GM18508 (cell line): ENCODE data around the gene ATP9B.
"Not testable (repeated sequence)": the region's sequence is repeated elsewhere in the genome, so short reads cannot be mapped to it uniquely, and the experiment has no call there.

Experiments
- ATAC-seq: cut with Tn5 transposase; IDR thresholded peaks from one replicate; pipeline ENCODE4 v1.9.1; 2021; ENCODE audit warnings: moderate number of reproducible peaks; ENCODE audit not compliant: insufficient read depth, unreplicated experiment

The ATP9B gene

GRCh38 chr18:79275461-79275860, 206.3 kb downstream of the ATP9B start:
- no peak for ATAC-seq

GRCh38 chr18:79275992-79276391, 206.8 kb downstream of the ATP9B start:
- peak; percentile 56 for ATAC-seq

DNA sequence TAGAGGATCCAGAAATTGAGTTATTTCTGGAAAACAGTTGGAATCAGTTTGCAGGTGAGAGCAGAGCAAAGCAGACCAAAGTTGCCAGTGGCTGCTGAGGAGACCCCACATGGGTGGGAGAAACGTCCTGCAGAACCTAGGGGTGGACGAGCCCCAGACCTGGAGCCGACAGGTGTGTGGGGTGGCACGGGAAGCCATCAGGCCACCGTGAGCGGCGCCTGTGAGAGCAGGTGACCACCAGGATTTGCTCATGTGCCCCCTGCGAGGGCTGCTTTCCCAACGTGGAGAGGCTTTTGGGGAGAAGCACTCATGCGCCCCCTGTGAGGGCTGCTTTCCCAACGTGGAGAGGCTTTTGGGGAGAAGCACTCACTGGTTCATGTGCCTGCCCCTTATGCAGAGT, 209.7 kb downstream of the ATP9B start:
- ATAC-seq, result no peak

GRCh38 chr18:79283131-79283810, 214.1 kb downstream of the ATP9B start:
- no peak for ATAC-seq

- ATAC-seq, result no peak
These were observed 214.7 kb downstream of the ATP9B start for GRCh38 chr18:79283929-79284328.

DNA sequence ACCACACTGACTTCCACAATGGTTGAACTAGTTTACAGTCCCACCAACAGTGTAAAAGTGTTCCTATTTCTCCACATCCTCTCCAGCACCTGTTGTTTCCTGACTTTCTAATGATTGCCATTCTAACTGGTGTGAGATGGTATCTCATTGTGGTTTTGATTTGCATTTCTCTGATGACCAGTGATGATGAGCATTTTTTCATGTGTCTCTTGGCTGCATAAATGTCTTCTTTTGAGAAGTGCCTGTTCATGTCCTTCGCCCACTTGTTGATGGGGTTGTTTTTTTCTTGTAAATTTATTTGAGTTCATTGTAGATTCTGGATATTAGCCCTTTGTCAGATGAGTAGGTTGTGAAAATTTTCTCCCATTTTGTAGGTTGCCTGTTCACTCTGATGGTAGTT, 216.0 kb downstream of the ATP9B start:
- not testable (repeated sequence) for ATAC-seq

- ATAC-seq, result not testable (repeated sequence)
These were observed 221.2 kb downstream of the ATP9B start for GRCh38 chr18:79290409-79290808.

- no peak for ATAC-seq
These were observed 221.7 kb downstream of the ATP9B start for GRCh38 chr18:79290876-79291275.

- no peak for ATAC-seq
These were observed 225.0 kb downstream of the ATP9B start for GRCh38 chr18:79294235-79294634.

- no peak for ATAC-seq
These were observed 230.1 kb downstream of the ATP9B start for GRCh38 chr18:79299272-79299671.

DNA sequence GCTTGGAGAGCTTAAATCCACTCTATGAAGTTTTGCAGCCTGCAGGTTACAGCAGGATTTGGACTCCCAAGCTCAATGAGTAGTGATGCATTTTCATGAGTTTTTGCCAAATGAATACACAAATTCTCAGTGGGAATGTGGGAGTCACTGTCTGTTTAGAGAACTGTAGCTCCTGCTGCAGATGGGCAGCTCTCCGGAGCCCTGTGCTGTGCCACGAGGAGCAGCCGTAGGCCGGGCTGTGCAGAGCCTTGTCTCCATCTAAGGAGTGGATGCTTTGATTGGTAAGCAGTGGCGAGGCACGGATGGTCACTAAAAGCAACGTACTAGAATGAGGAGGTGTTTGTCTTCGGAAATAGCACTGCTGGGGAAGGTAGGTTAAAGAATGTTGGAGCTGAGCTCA, 230.5 kb downstream of the ATP9B start:
- no peak for ATAC-seq

- no peak for ATAC-seq
These were observed 231.2 kb downstream of the ATP9B start for GRCh38 chr18:79300413-79300812.

- no peak for ATAC-seq
These were observed 232.9 kb downstream of the ATP9B start for GRCh38 chr18:79302120-79302519.

GRCh38 chr18:79305911-79306310, 236.7 kb downstream of the ATP9B start:
- ATAC-seq, result no peak

DNA sequence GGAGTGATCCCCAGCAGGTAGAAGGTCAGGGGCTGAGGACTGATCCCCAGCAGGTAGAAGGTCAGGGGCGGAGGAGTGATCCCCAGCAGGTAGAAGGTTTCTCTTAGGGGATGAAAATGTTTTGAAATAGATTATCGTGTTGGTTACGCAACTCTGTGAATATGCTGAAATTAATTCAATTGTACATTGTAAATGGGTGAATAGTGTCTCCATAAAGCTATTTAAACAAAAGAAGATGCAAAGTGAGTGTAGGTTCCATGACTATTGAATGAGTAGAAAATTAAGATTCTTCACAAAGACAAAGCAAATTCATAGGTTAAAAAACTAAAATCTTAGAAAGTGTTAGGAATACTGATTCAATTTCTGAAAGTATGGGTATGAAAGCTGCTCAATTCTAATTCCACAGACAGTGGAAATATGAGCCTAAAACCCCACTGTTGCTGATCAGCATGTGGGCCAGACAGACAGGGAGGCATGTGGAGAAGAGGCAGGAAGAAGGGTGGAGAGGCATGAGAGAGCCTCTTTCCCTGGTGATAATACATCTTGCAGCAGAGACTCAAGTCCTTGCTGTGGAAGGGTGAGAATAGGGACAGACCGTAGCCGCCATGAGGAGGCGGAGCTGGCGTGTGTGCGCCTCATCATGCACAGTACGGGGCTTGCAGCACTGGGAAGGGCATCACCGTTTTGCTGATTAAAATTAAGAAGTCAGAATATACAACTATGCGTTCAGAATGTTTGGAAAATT, 240.6 kb downstream of the ATP9B start:
- no peak for ATAC-seq

GRCh38 chr18:79314838-79315388, 245.7 kb downstream of the ATP9B start:
- ATAC-seq, result no peak

GRCh38 chr18:79315596-79315995, 246.4 kb downstream of the ATP9B start:
- no peak for ATAC-seq

DNA sequence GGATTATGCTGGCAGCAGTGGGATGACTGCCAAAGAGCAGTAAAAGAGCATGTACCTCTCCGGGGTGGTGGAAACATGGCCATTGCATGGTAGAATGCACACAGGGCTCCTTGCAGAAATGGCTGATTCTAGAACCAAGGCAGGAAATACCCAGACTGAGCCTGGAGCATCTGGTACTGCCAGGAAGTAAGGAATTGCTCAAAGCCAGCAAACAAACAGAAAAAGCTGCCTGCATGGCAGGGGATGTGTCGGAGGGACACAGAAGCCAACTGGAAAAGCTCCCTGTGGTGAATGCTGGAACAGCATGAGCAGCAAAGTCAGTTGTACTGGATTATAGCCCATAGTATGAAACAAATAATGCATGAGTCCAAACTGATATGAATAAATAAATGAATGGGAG, 248.5 kb downstream of the ATP9B start:
- ATAC-seq, result no peak

DNA sequence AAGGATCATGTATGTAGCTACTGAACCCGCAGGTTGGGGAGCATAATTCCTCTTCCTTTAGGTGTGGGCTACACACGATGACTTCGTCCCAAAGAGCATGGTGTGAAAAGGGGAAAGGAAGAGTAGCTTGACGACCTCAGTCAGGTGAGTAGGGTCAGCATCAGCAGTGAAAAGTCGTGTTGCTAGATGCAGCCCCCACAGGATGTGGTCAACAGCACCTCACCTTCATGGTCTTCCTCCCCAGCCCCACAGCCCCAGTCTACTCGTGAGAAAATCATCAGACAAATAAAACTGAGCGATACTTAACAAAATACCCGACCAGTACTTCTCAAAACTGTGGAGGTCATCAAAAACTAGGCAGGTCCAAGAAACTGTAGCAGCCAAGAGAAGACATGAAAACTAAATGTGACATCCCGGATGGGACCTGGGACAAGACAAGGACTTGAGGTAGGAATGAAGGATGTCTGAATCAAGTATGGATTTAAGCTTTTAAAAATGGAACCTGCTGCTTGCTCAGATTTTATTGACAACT, 249.0 kb downstream of the ATP9B start:
- no peak for ATAC-seq

GRCh38 chr18:79320216-79320850, 251.1 kb downstream of the ATP9B start:
- ATAC-seq, result no peak
